Fibroblast of skin of right biceps (primary cell): ENCODE results near the gene TMCC1.
"Not testable (repeated sequence)": the region's sequence is repeated elsewhere in the genome, so short reads cannot be mapped to it uniquely, and the experiment has no call there.

Experiments
- DNase-seq: peaks from one replicate; pipeline ENCODE4 v3.0.0-alpha.2; 2013

The TMCC1 gene

DNA sequence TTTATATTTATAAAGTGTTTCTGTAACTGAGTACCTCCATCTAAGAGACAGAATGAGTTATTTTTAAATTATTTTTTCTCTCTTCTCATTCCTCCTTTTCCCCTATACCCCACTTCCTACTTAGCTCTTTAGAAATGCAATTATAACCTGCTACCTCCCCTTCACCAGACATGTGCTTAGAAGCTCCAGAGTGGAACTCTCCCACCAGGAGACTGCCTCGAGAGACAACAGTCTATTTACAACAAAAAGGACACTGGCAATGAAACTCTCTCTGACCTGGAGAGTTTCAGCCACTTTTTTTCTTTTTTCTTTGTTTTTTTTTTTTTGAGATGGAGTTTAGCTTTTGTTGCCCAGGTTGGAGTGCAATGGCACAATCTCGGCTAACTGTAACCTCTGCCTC, 177.7 kb downstream of the TMCC1 start:
- DNase-seq = no peak

GRCh38 chr3:129708328-129708861, 185.1 kb downstream of the TMCC1 start:
- DNase-seq = peak; percentile 26

GRCh38 chr3:129705274-129705673, 188.2 kb downstream of the TMCC1 start:
- no peak for DNase-seq

- no peak for DNase-seq
Measured at GRCh38 chr3:129703913-129704312, 189.6 kb downstream of the TMCC1 start.

DNA sequence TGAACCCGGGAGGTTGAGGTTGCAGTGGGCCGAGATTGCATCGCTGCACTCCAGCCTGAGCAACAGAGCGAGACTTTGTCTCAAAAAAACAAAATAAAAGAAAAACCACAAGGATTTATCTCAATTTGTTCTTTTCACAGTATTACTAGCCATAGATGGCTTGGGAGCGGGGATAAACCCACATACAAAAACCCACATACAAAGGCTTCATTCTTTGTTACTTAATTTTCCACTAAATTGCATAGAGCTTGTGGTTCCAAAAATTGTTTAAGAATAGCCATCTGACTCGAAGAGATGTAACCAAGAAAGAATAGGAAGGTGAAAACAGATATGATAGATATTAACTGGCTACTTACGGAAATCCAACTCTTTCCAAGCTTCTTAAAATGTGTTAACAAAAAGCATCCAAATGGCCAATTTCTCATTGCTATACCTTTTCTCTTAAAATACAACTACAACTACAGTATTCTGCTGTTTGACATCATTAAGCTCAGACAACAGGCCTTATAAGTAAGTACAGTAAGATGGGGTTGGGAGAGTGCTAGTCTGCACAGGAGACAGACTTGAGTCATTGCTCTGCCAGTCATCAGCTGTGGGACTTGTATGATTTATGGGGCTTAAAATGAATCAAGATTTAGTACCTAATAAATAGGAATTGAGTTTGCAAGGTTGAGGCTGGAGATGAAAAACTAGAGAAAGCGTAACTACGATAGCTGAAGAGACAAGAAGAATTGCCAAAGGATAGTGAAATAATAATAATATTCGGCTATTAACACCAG, 190.4 kb downstream of the TMCC1 start:
- DNase-seq = peak; percentile 72

DNA sequence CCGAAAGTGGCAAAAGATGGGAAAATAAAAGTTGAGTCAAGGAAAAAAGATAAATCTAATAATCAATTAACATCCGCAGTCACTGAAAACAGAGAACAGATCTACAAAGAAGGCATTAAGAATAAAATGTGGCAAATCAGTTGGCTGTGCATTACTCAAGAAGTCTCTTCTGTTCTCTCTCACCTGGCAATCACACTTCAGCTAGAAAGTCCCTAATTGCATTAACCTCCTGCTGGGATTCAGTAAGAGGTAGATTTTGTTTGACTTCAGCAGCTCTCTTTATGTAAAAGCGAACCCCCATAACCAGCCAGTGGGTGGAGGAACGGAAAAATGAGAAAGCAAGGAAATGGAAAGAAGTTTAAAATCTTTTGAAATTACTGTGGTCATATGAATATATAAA, 192.3 kb downstream of the TMCC1 start:
- no peak for DNase-seq

GRCh38 chr3:129699612-129700011, 193.9 kb downstream of the TMCC1 start:
- no peak for DNase-seq

DNA sequence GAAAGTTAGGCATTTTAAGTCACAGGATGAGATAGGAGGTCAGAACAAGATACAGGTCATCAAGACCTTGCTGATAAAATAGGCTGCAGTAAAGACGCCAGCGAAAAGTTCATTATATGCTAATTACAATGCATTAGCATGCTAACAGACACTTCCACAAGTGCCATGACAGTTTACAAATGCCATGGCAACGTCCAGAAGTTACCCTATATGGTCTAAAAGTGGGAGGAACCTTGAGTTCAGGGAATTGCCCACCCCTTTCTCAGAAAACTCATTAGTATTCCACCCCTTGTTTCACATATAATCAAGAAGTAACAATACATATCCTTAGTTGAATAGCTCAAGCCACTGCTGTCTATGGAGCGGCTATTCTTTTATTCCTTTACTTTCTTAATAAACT, 194.3 kb downstream of the TMCC1 start:
- DNase-seq = no peak

DNA sequence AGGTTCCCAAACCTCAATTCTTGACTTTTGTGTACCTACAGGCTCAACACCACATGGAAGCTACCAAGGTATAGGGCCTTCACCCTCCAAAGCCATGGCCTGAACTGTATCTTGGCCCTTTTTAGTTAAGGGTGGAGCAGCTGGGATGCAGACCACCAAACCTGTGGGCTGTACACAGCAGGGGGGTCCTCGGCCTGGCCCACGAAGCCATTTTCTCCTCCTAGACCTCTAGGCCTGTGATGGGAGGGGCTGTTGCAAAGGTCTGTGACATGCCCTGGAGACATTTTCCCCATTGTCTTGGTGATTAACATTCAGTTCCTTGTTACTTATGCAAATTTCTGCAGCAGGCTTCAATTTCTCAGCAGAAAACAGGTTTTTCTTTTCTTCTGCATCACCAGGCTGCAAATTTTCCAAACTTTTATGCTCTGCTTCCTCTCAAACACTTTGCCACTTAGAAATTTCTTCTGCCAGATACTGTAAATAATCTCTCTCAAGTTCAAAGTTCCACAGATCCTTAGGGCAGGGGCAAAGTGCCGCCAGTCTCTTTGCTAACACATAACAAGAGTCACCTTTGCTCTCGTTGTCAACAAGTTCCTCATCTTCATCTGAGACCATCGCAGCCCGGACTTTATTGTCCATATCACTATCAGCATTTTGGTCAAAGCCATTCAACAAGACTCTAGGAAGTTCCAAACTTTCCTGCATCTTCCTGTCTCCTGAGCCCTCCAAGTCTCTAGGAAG, 196.1 kb downstream of the TMCC1 start:
- no peak for DNase-seq

- not testable (repeated sequence) for DNase-seq
Measured at GRCh38 chr3:129696430-129696829, 197.1 kb downstream of the TMCC1 start.

DNA sequence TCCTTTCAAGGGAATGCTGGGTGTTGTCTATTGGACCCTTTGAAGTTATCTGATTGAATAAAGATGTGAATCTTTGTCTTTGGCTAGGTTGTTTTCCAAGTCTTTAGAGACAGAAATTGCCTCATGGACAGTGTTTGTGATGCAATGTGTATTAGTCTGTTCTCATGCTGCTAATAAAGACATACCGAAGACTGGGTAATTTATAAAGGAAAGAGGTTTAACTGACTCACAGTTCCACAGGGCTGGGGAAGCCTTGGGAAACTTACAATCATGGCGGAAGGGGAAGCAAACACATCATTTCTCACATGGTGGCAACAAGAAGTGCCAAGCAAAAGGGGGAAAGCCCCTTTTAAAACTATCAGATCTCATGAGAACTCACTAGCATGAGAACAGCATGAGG, 198.3 kb downstream of the TMCC1 start:
- peak; percentile 6 for DNase-seq

GRCh38 chr3:129694228-129694627, 199.3 kb downstream of the TMCC1 start:
- no peak for DNase-seq

DNA sequence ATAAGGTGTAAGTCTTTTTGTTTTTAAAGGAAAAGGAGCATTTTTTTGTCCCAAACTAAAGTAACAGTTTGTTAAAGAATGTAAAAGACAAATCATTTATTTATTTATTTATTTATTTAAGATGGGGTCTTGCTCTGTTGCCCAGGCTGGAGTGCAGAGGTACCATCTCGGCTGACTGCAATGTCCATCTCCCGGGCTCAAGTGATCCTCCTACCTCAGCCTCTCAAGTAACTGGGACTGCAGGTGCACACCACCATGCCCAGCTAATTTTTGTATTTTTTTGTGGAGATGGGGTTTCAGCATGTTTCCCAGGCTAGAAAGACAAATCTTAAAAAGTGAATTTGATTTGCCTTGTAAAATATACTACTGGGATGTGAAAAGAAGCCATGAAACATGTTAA, 200.8 kb downstream of the TMCC1 start:
- no peak for DNase-seq

GRCh38 chr3:129690963-129691362, 202.5 kb downstream of the TMCC1 start:
- DNase-seq = no peak

GRCh38 chr3:129690406-129690805, 203.1 kb downstream of the TMCC1 start:
- peak; percentile 68 for DNase-seq

DNA sequence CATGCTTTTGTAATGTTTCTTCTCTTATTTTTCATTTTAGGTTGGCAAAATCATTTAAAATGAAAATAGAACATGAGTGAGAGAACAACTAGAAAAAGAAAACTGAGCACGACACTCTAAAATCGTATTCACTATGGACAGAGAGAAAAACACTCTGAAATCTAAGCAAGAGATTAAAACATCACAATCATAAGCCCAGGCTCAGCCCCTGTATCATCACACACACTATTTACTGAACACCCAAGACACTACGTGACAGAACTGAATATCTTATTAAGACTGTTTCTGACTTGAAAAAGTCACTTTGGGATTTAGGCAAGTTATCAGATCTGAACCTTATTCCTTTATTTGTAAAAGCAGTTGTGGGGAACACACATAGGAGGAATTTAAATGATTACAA, 204.5 kb downstream of the TMCC1 start:
- DNase-seq = no peak

DNA sequence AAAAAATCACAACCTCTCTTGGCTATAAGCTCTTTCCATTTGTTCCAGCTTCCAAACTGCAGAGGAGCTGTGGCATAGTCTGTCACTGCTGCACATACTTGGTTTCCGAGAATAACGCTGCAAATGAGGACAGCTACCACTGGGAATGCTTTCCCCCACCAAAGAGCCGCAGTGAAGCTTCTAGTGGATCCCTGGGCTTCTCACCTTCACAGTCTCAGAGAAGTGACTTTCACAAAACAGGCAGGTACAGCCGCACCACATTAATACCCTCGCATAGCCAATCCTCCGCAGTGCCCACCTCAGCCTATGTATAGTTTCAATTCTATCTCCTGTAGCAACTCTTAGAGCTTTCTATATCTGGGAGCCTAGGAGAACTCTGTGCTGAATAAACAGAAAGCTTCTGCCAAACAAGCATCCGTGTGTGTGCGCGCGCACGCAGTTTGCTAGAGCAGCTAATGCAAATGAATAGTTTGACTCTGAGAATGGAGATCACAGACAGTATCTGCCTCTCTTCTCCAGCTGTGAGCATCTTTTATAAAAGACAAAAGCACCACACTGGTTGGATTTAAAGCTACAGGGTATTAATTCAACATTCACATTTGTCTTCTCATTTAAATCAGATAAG, 205.1 kb downstream of the TMCC1 start:
- DNase-seq = peak; percentile 42

GRCh38 chr3:129687586-129688125, 205.9 kb downstream of the TMCC1 start:
- no peak for DNase-seq

DNA sequence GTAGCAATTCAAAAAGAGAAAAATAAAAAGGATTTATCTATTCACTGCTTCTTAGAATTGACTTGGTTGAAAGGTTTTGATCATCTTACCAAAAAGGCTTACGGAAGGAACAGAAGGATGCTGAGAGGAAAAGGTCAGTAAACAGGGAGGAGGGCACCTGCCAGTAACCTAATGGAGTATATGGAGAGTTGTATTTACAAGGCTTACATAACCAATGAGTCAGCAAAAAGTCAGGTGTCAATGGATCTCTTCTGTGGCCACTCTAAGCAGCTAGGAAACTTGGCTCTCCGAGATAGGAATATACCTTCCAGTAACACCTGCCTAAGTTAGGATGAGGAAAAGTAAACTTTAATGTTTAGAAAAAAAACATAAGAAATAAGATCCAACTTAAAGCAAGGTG, 206.6 kb downstream of the TMCC1 start:
- no peak for DNase-seq

DNA sequence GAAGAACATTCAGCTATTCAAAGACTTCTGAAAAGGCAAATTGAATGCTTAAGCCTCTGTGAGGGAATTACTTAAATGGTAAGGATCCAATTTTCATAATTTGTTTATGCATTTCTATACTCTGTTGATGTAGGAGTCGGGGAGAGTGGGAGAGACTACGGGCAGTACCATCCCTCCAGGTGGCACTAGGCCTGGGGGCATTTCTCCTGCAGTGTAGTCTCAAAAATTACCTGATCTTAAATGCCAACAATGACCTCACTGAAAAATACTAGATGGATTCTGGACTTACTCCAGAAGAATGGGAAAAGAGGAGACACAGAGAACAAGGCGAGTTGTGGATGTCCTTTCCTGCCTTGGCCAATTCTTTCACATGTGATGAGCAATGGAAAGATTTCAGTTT, 209.2 kb downstream of the TMCC1 start:
- DNase-seq = no peak

DNA sequence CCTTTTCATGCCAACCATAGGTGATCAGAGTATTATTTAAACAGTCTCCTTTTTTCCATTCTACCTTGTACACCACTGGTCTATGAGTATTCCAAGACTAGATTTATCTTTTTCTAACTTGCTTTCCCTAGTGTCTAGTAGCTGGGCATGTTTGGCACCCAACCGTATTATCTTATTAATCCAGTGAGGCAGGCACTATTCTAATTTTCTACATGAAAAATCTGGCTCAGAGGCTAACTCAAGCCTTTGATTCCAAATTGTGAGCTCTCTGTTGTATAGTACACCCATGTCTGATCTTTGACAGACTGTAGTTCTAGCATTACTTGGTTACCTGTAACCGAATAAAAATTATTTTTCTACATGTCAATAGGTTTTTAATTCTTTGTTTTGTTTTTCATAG, 210.3 kb downstream of the TMCC1 start:
- DNase-seq = no peak

GRCh38 chr3:129676985-129677384, 216.5 kb downstream of the TMCC1 start:
- no peak for DNase-seq

DNA sequence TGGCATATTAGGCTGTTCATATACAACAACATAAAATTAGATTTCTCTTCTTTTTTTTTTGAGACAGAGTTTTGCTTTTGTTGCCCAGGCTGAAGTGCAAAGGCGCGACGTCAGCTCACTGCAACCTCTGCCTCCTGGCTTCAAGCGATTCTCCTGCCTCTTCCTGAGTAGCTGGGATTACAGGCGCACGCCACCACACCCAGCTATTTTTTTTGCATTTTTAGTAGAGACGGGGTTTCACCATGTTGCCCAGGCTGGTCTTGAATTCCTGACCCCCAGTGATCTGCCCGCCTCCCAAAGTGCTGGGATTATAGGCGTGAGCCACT, 218.8 kb downstream of the TMCC1 start:
- not testable (repeated sequence) for DNase-seq
